IPS DF 4.7 (cell line): ENCODE results near the gene BAHCC1.

ENCODE experiments used
- DNase-seq: peaks from one replicate; pipeline ENCODE4 v3.0.0-alpha.2; 2013; ENCODE audit warnings: low spot score; ENCODE audit errors: extremely low read depth

The BAHCC1 gene

GRCh38 chr17:81367171-81367570 is 28.1 kb upstream of the BAHCC1 start:
- no peak for DNase-seq

GRCh38 chr17:81368161-81369022 is 26.9 kb upstream of the BAHCC1 start:
- no peak for DNase-seq

GRCh38 chr17:81370294-81370693 is 25.0 kb upstream of the BAHCC1 start:
- DNase-seq, result no peak

- no peak for DNase-seq
These were observed 23.1 kb upstream of the BAHCC1 start for GRCh38 chr17:81371910-81372760.

- no peak for DNase-seq
These were observed 21.6 kb upstream of the BAHCC1 start for GRCh38 chr17:81373536-81374160.

- no peak for DNase-seq
These were observed 20.4 kb upstream of the BAHCC1 start for GRCh38 chr17:81374890-81375289.

- DNase-seq, result no peak
These were observed 18.1 kb upstream of the BAHCC1 start for GRCh38 chr17:81376946-81377714.

GRCh38 chr17:81378941-81379511 is 16.2 kb upstream of the BAHCC1 start:
- no peak for DNase-seq

GRCh38 chr17:81379523-81379942 is 15.7 kb upstream of the BAHCC1 start:
- no peak for DNase-seq

- DNase-seq, result no peak
These were observed 15.1 kb upstream of the BAHCC1 start for GRCh38 chr17:81380131-81380530.

- DNase-seq, result no peak
These were observed 14.4 kb upstream of the BAHCC1 start for GRCh38 chr17:81380666-81381518.

GRCh38 chr17:81381632-81382577 is 13.4 kb upstream of the BAHCC1 start:
- DNase-seq, result no peak

- no peak for DNase-seq
These were observed 12.4 kb upstream of the BAHCC1 start for GRCh38 chr17:81382851-81383250.

- DNase-seq, result no peak
These were observed 11.5 kb upstream of the BAHCC1 start for GRCh38 chr17:81383504-81384421.

- no peak for DNase-seq
These were observed 10.3 kb upstream of the BAHCC1 start for GRCh38 chr17:81384929-81385319.

GRCh38 chr17:81385320-81386111 is 9.7 kb upstream of the BAHCC1 start:
- no peak for DNase-seq

GRCh38 chr17:81386141-81386645 is 9.1 kb upstream of the BAHCC1 start:
- DNase-seq, result no peak
